ENCODE measurements around the gene OTOP2. TPM values are rescaled to one million over a fixed set of nuclear protein-coding genes. Genes with fewer than 3 reads are reported as not detected.
"Not testable (repeated sequence)": the region's sequence is repeated elsewhere in the genome, so short reads cannot be mapped to it uniquely, and the experiment has no call there.

Gene OTOP2
- total RNA-seq, 4 donors from 2014 or later = 0.38 to 1.4 (median 0.41) TPM; not detected in 1

- Histone ChIP-seq H3K9me3 (no peaks in the 10 kb centered on the region), H3K36me3 (no peaks in the 10 kb centered on the region), H3K4me3 (no peak overlapping the region), H3K27ac (no peak overlapping the region), H3K4me1 (peaks cover 6 to 26% (median 15%) of the 10 kb centered on the region in 3 donors), H3K27me3 (peaks cover 0 to 35% (median 0%) of the 10 kb centered on the region in 4 donors)
- intact Hi-C loops (cut with DNase I) = no loop called here
- TF ChIP-seq POLR2A (IDR thresholded peaks at IDR 0.05) = no peak
- TF ChIP-seq CTCF (IDR thresholded peaks at IDR 0.05) = no peak
- no peak for DNase-seq
- WGBS, 2 donors = 95% methylated on average over 4 of the region's 34 CpGs; no CpG with 5 or more reads in 1 of the 2 donors
Observed at GRCh38 chr17:74907012-74907411, 17.1 kb upstream of the OTOP2 start.

DNA sequence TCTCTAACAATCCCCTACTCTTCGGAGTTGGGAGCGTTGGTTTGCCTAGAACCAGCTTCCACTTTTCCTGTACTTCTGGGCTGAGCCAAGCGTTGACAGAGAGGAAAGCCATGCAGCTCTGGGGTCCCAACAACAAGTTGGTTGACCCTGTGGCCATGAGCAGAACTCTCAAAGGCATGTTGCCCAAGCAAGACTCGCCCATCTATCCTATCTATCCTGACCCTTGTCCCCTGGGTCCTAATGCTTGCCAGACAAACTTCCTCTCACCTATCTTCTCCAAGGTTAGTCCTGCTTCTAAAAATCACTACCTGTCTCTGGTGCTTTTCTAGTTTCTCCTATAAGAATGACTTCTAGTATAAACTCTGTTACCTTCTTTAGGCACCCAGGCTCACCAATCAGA, 15.0 kb upstream of the OTOP2 start:
- 56 to 68% methylated on average over 2 to 4 of the region's 4 CpGs for WGBS, 2 donors
- H3K27ac ChIP-seq; H3K4me3 ChIP-seq; H3K36me3 ChIP-seq; H3K9me3 ChIP-seq; DNase-seq; intact Hi-C loops (cut with DNase I): not testable (repeated sequence)
- H3K27me3 ChIP-seq = peaks cover 0 to 16% (median 0%) of the 10 kb centered on the region in 4 donors
- H3K4me1 ChIP-seq = peaks cover 6 to 26% (median 15%) of the 10 kb centered on the region in 3 donors

GRCh38 chr17:74911423-74911822, 12.7 kb upstream of the OTOP2 start:
- H3K4me1 ChIP-seq = peaks cover 6 to 26% (median 15%) of the 10 kb centered on the region in 3 donors
- H3K36me3 ChIP-seq; H3K9me3 ChIP-seq; intact Hi-C loops (cut with DNase I); DNase-seq; H3K27ac ChIP-seq; H3K27me3 ChIP-seq; H3K4me3 ChIP-seq: not testable (repeated sequence)
- 84 to 86% methylated on average over 1 to 7 of the region's 8 CpGs for WGBS, 2 donors

DNA sequence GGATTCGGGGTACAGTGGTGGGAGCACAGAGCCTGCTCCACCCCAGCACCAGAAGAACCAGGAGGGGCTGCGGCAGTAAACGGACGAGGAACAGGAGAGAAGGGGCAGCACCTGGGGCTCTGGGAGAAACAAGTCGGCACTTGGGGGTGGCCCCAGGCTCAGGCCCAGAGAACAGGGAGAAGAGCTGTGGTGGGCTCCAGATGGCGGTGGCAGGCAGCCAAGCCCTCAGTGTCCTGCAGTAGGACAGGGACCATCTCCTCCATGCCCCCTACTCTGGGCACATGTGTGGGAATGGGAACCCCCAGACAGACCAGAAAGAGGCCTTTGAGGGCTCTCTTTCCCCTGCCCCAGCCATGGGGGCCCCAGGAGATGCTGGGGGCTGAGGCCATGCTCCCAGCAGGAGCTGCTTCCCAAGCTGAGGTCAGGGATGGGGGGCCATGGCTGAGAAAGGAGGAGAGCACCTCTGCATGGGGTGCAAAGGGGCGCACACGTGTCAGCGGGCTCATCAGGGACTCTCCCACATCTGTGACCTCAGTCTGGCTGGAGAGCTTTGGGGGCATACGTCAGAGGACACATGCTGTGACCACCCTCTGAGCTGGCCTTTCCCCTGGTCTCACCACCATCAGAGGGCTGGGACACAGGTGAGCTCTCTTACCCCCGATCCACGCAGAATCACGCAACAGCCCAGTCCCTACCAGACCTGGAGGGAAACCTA, 7.8 kb upstream of the OTOP2 start:
- intact Hi-C loops (cut with DNase I) = no loop called here
- H3K36me3 ChIP-seq = no peaks in the 10 kb centered on the region
- H3K4me1 ChIP-seq = peaks cover 3 to 13% (median 7%) of the 10 kb centered on the region in 3 donors
- WGBS, 2 donors = 78 to 82% methylated on average over 6 to 7 of the region's 13 CpGs
- H3K9me3 ChIP-seq = no peaks in the 10 kb centered on the region
- peaks cover 0 to 42% (median 0%) of the 10 kb centered on the region in 4 donors for H3K27me3 ChIP-seq
- no peak overlapping the region for H3K27ac ChIP-seq
- TF ChIP-seq CTCF (IDR thresholded peaks at IDR 0.05) (no peak), POLR2A (IDR thresholded peaks at IDR 0.05) (no peak)
- DNase-seq = no peak
- no peak overlapping the region for H3K4me3 ChIP-seq

DNA sequence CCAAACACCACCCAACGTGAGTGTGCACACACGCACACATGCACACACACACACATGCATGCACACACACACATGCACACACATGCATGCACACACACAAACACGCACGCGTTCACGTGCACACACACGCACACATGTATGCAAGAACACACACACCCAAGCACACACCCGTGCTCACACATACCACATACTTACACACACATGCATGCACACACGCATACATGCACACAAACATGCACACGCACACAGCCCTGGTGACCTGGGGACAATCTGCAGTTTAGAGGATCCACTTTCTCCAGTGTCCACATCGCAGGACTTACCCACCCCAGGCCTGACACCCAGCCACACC, 7.2 kb upstream of the OTOP2 start:
- intact Hi-C loops (cut with DNase I) = no loop called here
- H3K27me3 ChIP-seq = peaks cover 0 to 48% (median 0%) of the 10 kb centered on the region in 4 donors
- WGBS, 2 donors = 92 to 96% methylated on average over 4 to 11 of the region's 11 CpGs

More for the DNA sequence above, 7.2 kb upstream of the OTOP2 start:
- no peak overlapping the region for H3K4me3 ChIP-seq
- no peak for DNase-seq
- H3K9me3 ChIP-seq = no peaks in the 10 kb centered on the region
- H3K36me3 ChIP-seq = no peaks in the 10 kb centered on the region
- H3K4me1 ChIP-seq = peaks cover 6 to 19% (median 12%) of the 10 kb centered on the region in 3 donors
- TF ChIP-seq CTCF (IDR thresholded peaks at IDR 0.05) (no peak), POLR2A (IDR thresholded peaks at IDR 0.05) (no peak)
- H3K27ac ChIP-seq = no peak overlapping the region
